Stimulated activated CD4-positive, alpha-beta T cell treated with anti-CD3 and anti-CD28 coated beads, Interleukin-2, amount 100 ng/mL, for 24 hours (primary cell): Measurements from ENCODE around the gene ATP9A.

ENCODE experiments used
- DNase-seq, 2 donors: peaks; one replicate each; pipeline ENCODE4 v3.0.0-alpha.2; 2020

ATP9A gene

GRCh38 chr20:51622004-51622874 is 146.0 kb downstream of the ATP9A start:
- DNase-seq: no peak

- DNase-seq: no peak
Observed at GRCh38 chr20:51620432-51620831, 147.8 kb downstream of the ATP9A start.

GRCh38 chr20:51616060-51616459 is 152.1 kb downstream of the ATP9A start:
- DNase-seq: no peak

GRCh38 chr20:51614687-51615086 is 153.5 kb downstream of the ATP9A start:
- no peak for DNase-seq

GRCh38 chr20:51613580-51613979 is 154.6 kb downstream of the ATP9A start:
- no peak for DNase-seq

- DNase-seq: no peak
Observed at GRCh38 chr20:51612896-51613295, 155.3 kb downstream of the ATP9A start.

GRCh38 chr20:51611625-51611890 is 156.6 kb downstream of the ATP9A start:
- no peak for DNase-seq

GRCh38 chr20:51610761-51611624 is 157.2 kb downstream of the ATP9A start:
- no peak for DNase-seq

- no peak for DNase-seq
Observed at GRCh38 chr20:51610111-51610510, 158.1 kb downstream of the ATP9A start.

- no peak for DNase-seq
Observed at GRCh38 chr20:51609251-51609650, 158.9 kb downstream of the ATP9A start.

GRCh38 chr20:51608061-51608460 is 160.1 kb downstream of the ATP9A start:
- no peak for DNase-seq

GRCh38 chr20:51607170-51607569 is 161.0 kb downstream of the ATP9A start:
- DNase-seq: no peak

- DNase-seq: no peak
Observed at GRCh38 chr20:51604851-51605250, 163.3 kb downstream of the ATP9A start.

GRCh38 chr20:51602131-51602530 is 166.1 kb downstream of the ATP9A start:
- DNase-seq: no peak

- no peak for DNase-seq
Observed at GRCh38 chr20:51600950-51601349, 167.2 kb downstream of the ATP9A start.

- DNase-seq: no peak
Observed at GRCh38 chr20:51600016-51600420, 168.2 kb downstream of the ATP9A start.

- DNase-seq: no peak
Observed at GRCh38 chr20:51598556-51598955, 169.6 kb downstream of the ATP9A start.

- no peak for DNase-seq
Observed at GRCh38 chr20:51597389-51598231, 170.6 kb downstream of the ATP9A start.

- no peak for DNase-seq
Observed at GRCh38 chr20:51596668-51597388, 171.4 kb downstream of the ATP9A start.

- no peak for DNase-seq
Observed at GRCh38 chr20:51595744-51596143, 172.4 kb downstream of the ATP9A start.

- DNase-seq: peak; percentile 81 to 83
Observed at GRCh38 chr20:51595058-51595532, 173.1 kb downstream of the ATP9A start.
